Choroid plexus epithelial cell (primary cell): ENCODE results near the gene CHST15.
A peak's percentile ranks its signal among the peaks of the same experiment; 100 is the strongest.

ENCODE experiments used
- DNase-seq: peaks from one replicate; pipeline ENCODE4 v3.0.0-alpha.2; 2010; ENCODE audit warnings: low read depth
- H3K4me3 ChIP-seq: 2 replicates; pipeline ENCODE4 v1.5.1; 2011; ENCODE audit warnings: low read depth, mild to moderate bottlenecking, control low read depth, low read length, moderate library complexity
- CTCF ChIP-seq: conservative IDR thresholded peaks from 2 replicates; pipeline ENCODE4 v1.5.1; 2011; ENCODE audit warnings: low read depth, mild to moderate bottlenecking, control low read depth, inconsistent platforms, low read length, moderate library complexity

CHST15 gene

GRCh38 chr10:124045801-124046355 is 47.5 kb downstream of the CHST15 start:
- no peak for TF ChIP-seq CTCF
- H3K4me3 ChIP-seq, result no peak overlapping the region
- DNase-seq, result no peak

- no peak for DNase-seq
- no peak overlapping the region for H3K4me3 ChIP-seq
- TF ChIP-seq CTCF, result no peak
Observed at GRCh38 chr10:124045276-124045675, 48.1 kb downstream of the CHST15 start.

GRCh38 chr10:124044143-124044862 is 49.1 kb downstream of the CHST15 start:
- TF ChIP-seq CTCF, result no peak
- no peak overlapping the region for H3K4me3 ChIP-seq
- DNase-seq, result no peak

- no peak for TF ChIP-seq CTCF
- no peak overlapping the region for H3K4me3 ChIP-seq
- DNase-seq, result peak; percentile 13
Observed at GRCh38 chr10:124043310-124044142, 49.9 kb downstream of the CHST15 start.

GRCh38 chr10:124042656-124043309 is 50.6 kb downstream of the CHST15 start:
- TF ChIP-seq CTCF, result no peak
- no peak for DNase-seq
- H3K4me3 ChIP-seq, result no peak overlapping the region

- DNase-seq, result no peak
- TF ChIP-seq CTCF, result no peak
- no peak overlapping the region for H3K4me3 ChIP-seq
Observed at GRCh38 chr10:124041675-124042445, 51.5 kb downstream of the CHST15 start.
